Measurements from ENCODE around the gene SSTR3. TPM values are rescaled to one million over a fixed set of nuclear protein-coding genes. Genes with fewer than 3 reads are reported as not detected.

The SSTR3 gene
- total and polyA plus RNA-seq, 2 of the 4 experiments (the other 2 are of a cell fraction) = under 0.01 to 0.07 TPM

DNA sequence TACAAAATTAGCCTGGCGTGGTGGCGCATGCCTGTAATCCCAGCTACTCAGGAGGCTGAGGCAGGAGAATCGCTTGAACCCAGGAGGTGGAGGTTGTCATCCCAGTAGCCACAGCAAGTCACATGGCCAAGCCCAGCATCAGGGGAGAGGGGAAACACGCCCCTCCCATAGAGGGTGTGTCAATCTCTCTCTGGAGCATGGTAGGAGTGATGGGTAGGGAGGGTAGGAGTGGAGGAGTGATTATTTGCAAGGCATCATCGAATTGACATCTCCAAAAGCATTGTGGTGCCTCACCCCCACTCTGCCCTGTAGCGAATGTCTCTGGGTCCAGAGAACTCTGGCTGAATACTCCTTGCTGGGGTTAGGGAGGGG, 6.1 kb upstream of the SSTR3 start:
- no peak overlapping the region for H2BK5ac ChIP-seq (ENCODE audit: low read depth, low read length, poor library complexity, severe bottlenecking)
- H3K4ac ChIP-seq (ENCODE audit: low read depth, low read length) = no peak overlapping the region
- DNase-seq (no peak), ATAC-seq (ENCODE audit: low read depth) (no peak)
- no peak overlapping the region for H2BK15ac ChIP-seq (ENCODE audit: low read depth, low read length)
- H4K20me1 ChIP-seq (ENCODE audit: insufficient read depth, low read length) = no peaks in the 10 kb centered on the region
- H3K18ac ChIP-seq (ENCODE audit: low read depth, low read length) = no peak overlapping the region
- no peak overlapping the region for H3K4me2 ChIP-seq (ENCODE audit: low read depth, low read length)
- H2BK20ac ChIP-seq (ENCODE audit: low read depth, low read length) = no peak overlapping the region
- no peaks in the 10 kb centered on the region for H3K4me1 ChIP-seq (ENCODE audit: control insufficient read depth, insufficient read depth, low read length)
- no peak for TF ChIP-seq MAFK (IDR thresholded peaks at IDR 0.05; ENCODE audit: low read depth, low read length)
- no peak for TF ChIP-seq NFE2L2 (IDR thresholded peaks at IDR 0.05; ENCODE audit: low read depth, low read length)
- no peak for TF ChIP-seq MXI1 (IDR thresholded peaks at IDR 0.05; ENCODE audit: borderline replicate concordance, low read depth, low read length)
- TF ChIP-seq RFX5 (IDR thresholded peaks at IDR 0.05; ENCODE audit: low read depth, low read length) = no peak
- TF ChIP-seq, protein P1, sequence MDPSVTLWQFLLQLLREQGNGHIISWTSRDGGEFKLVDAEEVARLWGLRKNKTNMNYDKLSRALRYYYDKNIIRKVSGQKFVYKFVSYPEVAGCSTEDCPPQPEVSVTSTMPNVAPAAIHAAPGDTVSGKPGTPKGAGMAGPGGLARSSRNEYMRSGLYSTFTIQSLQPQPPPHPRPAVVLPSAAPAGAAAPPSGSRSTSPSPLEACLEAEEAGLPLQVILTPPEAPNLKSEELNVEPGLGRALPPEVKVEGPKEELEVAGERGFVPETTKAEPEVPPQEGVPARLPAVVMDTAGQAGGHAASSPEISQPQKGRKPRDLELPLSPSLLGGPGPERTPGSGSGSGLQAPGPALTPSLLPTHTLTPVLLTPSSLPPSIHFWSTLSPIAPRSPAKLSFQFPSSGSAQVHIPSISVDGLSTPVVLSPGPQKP (IDR thresholded peaks at IDR 0.05; ENCODE audit: borderline replicate concordance, low read depth, low read length) = no peak
- TF ChIP-seq FOS (IDR thresholded peaks at IDR 0.05; ENCODE audit: low read depth, low read length) = no peak
- TF ChIP-seq RCOR1 (IDR thresholded peaks at IDR 0.05; ENCODE audit: insufficient replicate concordance, low read length) = no peak
- no peak for TF ChIP-seq RAD21 (IDR thresholded peaks at IDR 0.05; ENCODE audit: low read length)
- TF ChIP-seq BHLHE40 (IDR thresholded peaks at IDR 0.05; ENCODE audit: low read depth, low read length) = no peak
- TF ChIP-seq, protein P2, sequence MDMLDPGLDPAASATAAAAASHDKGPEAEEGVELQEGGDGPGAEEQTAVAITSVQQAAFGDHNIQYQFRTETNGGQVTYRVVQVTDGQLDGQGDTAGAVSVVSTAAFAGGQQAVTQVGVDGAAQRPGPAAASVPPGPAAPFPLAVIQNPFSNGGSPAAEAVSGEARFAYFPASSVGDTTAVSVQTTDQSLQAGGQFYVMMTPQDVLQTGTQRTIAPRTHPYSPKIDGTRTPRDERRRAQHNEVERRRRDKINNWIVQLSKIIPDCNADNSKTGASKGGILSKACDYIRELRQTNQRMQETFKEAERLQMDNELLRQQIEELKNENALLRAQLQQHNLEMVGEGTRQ (IDR thresholded peaks at IDR 0.05; ENCODE audit: low read depth, low read length) = no peak
- TF ChIP-seq MAZ (IDR thresholded peaks at IDR 0.05; ENCODE audit: borderline replicate concordance, low read depth, low read length) = no peak
- TF ChIP-seq CHD1 (IDR thresholded peaks at IDR 0.05; ENCODE audit: low read depth, low read length) = no peak
- TF ChIP-seq, protein P3, sequence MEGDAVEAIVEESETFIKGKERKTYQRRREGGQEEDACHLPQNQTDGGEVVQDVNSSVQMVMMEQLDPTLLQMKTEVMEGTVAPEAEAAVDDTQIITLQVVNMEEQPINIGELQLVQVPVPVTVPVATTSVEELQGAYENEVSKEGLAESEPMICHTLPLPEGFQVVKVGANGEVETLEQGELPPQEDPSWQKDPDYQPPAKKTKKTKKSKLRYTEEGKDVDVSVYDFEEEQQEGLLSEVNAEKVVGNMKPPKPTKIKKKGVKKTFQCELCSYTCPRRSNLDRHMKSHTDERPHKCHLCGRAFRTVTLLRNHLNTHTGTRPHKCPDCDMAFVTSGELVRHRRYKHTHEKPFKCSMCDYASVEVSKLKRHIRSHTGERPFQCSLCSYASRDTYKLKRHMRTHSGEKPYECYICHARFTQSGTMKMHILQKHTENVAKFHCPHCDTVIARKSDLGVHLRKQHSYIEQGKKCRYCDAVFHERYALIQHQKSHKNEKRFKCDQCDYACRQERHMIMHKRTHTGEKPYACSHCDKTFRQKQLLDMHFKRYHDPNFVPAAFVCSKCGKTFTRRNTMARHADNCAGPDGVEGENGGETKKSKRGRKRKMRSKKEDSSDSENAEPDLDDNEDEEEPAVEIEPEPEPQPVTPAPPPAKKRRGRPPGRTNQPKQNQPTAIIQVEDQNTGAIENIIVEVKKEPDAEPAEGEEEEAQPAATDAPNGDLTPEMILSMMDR (conservative IDR thresholded peaks at IDR 0.05; ENCODE audit: low read depth, low read length) = no peak
- no peak for TF ChIP-seq SMC3 (IDR thresholded peaks at IDR 0.05; ENCODE audit: low read depth, low read length)
- TF ChIP-seq POLR2A (IDR thresholded peaks at IDR 0.05; ENCODE audit: low read depth, low read length) = no peak
- no peak for TF ChIP-seq CEBPB (IDR thresholded peaks at IDR 0.05; ENCODE audit: low read depth, low read length)
- H2BK120ac ChIP-seq (ENCODE audit: low read depth, low read length) = no peak overlapping the region
- H4K8ac ChIP-seq (ENCODE audit: low read depth in 2 of 2, low read length in 2 of 2) = no peak overlapping the region
- BruUV-seq (replicated peaks) = no TSS peak
- ChIA-PET CTCF (no interaction called here), POLR2A (ENCODE audit: unreplicated experiment) (no interaction called here)
- H3K79me1 ChIP-seq (ENCODE audit: low read depth in 1 of 2, low read length in 2 of 2) = no peaks in the 10 kb centered on the region
- H3K4me3 ChIP-seq (ENCODE audit: insufficient read depth, low read depth, low read length) = no peak overlapping the region
- dilution Hi-C loops (cut with HindIII; ENCODE audit: low sequenced_read_pairs, unreplicated experiment) (no loop called here), in situ Hi-C loops (cut with MboI; ENCODE audit: low sequenced_read_pairs) (no loop called here), intact Hi-C loops (cut with micrococcal nuclease) (no loop called here)
- H3K9ac ChIP-seq (ENCODE audit: low read depth, low read length) = no peak overlapping the region
- H2AK9ac ChIP-seq (replicated peaks; ENCODE audit: low read depth, low read length, poor library complexity) = no peak overlapping the region
- H3K27me3 ChIP-seq (ENCODE audit: control insufficient read depth, insufficient read depth, low read length) = peaks cover 47% of the 10 kb centered on the region
- no peak overlapping the region for H2AK5ac ChIP-seq (ENCODE audit: low read depth, low read length)
- H3K23ac ChIP-seq (ENCODE audit: low read depth, low read length) = no peak overlapping the region
- no peak overlapping the region for H4K91ac ChIP-seq (ENCODE audit: insufficient read depth, low read depth, low read length)
- no peak overlapping the region for H2AFZ ChIP-seq (replicated peaks; ENCODE audit: low read length, poor library complexity)
- peaks cover 6% of the 10 kb centered on the region for H3K9me3 ChIP-seq (ENCODE audit: control insufficient read depth, insufficient read depth, low read length)
- no peak overlapping the region for H3K27ac ChIP-seq (ENCODE audit: insufficient read depth, low read length)
- no peak overlapping the region for H3K56ac ChIP-seq (ENCODE audit: extremely low read depth, insufficient read depth, low read length)
- H3K9me1 ChIP-seq (ENCODE audit: insufficient read depth, low read length) = no peaks in the 10 kb centered on the region
- no peaks in the 10 kb centered on the region for H3K36me3 ChIP-seq (ENCODE audit: control insufficient read depth, insufficient read depth, low read length)
- H4K5ac ChIP-seq (ENCODE audit: low read depth, low read length) = no peak overlapping the region
- H3K14ac ChIP-seq (replicated peaks; ENCODE audit: low read depth, low read length) = no peak overlapping the region
- no CpG with 5 or more reads among the region's 6 CpGs for WGBS, 2 experiments (ENCODE audit: extremely low coverage in 2 of 2, insufficient read length in 1 of 2)
